ENCODE data around the gene CHSY1. TPM values are rescaled to one million over a fixed set of nuclear protein-coding genes. Genes with fewer than 3 reads are reported as not detected.

The CHSY1 gene
- total and polyA plus RNA-seq, 12 donors, result 14.8 to 82.5 (median 34.2) TPM

DNA sequence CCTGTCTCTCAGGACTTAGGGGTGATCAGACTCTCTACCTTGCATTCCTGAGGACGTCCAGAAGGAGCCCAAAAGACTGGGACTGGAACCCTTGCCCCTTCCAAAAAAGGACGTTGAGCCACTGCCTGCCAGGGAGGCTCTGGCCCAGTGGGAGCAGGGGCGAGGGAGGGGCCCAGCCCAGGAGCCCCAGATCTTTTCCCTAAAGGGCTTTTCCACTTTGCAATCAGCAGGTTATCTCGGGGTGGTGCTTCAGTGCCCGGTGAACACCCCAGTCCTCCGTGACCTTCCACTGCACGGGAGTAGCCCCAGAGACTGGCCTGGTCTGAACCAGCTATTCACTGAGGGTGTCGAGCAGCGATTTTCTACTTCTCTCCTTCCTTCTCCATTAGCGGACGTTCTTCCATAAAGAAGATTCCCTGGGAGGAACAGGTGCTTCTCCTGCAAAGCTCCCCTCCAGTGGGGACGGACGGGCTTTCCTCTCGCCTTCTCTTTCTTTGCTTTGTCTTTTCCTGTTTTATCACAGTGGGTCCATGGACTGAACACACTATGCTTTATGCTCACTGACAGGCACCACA lies 113.7 kb downstream of the CHSY1 start:
- H3K4me1 ChIP-seq (replicated peaks in 1 of 2), result no peaks in the 10 kb centered on the region
- TF ChIP-seq, protein P1, sequence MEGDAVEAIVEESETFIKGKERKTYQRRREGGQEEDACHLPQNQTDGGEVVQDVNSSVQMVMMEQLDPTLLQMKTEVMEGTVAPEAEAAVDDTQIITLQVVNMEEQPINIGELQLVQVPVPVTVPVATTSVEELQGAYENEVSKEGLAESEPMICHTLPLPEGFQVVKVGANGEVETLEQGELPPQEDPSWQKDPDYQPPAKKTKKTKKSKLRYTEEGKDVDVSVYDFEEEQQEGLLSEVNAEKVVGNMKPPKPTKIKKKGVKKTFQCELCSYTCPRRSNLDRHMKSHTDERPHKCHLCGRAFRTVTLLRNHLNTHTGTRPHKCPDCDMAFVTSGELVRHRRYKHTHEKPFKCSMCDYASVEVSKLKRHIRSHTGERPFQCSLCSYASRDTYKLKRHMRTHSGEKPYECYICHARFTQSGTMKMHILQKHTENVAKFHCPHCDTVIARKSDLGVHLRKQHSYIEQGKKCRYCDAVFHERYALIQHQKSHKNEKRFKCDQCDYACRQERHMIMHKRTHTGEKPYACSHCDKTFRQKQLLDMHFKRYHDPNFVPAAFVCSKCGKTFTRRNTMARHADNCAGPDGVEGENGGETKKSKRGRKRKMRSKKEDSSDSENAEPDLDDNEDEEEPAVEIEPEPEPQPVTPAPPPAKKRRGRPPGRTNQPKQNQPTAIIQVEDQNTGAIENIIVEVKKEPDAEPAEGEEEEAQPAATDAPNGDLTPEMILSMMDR (IDR thresholded peaks at IDR 0.05), result no peak
- TF ChIP-seq POLR2A (IDR thresholded peaks at IDR 0.05), result no peak
- no peak for DNase-seq
- WGBS, 4 donors, result 88 to 96% (median 91%) methylated on average over 12 to 14 of the region's 14 CpGs
- no peaks in the 10 kb centered on the region for H3K9me3 ChIP-seq (replicated peaks in 1 of 3)
- intact Hi-C loops (cut with DNase I), result no loop called here
- no peaks in the 10 kb centered on the region for H3K27me3 ChIP-seq
- H3K36me3 ChIP-seq (replicated peaks in 1 of 2), result no peaks in the 10 kb centered on the region
- no peak overlapping the region for H3K27ac ChIP-seq
- H3K4me3 ChIP-seq, result no peak overlapping the region

DNA sequence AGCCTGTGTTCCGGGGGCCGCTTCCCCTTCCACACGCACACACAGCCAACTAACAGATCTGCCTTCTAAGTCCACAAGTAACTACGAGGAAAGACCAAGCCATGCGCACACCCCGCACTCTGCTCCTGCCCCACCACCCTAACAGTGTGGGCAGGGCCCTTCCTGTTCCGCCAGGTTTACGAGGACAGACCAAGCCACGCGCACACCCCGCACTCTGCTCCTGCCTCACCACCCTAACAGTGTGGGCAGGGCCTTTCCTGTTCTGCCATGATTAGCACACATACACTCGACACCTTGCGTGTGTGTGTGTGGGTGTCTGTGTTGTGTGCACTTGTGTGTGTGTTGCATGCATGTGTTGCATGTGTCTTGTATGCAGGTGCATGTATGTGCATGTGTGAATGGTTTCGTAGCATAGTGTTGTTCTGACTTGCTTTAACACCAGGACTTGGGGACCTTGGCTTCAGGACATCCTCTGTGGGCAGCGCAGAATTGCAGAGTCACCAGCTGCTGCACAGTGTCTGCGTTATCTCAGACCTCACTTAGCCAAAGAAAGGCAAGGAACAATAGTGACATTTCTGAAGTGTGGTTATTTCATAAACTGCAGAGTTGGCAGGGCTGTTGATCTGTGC lies 114.4 kb downstream of the CHSY1 start:
- Histone ChIP-seq H3K4me1 (replicated peaks in 1 of 2) (no peaks in the 10 kb centered on the region), H3K27me3 (no peaks in the 10 kb centered on the region), H3K4me3 (no peak overlapping the region), H3K27ac (no peak overlapping the region), H3K36me3 (replicated peaks in 1 of 2) (no peaks in the 10 kb centered on the region), H3K9me3 (replicated peaks in 1 of 3) (no peaks in the 10 kb centered on the region)
- intact Hi-C loops (cut with DNase I), result no loop called here
- DNase-seq, result no peak
- TF ChIP-seq, protein P1 (IDR thresholded peaks at IDR 0.05), result no peak
- WGBS, 4 donors, result 81 to 89% (median 86%) methylated on average over 14 to 16 of the region's 16 CpGs

DNA sequence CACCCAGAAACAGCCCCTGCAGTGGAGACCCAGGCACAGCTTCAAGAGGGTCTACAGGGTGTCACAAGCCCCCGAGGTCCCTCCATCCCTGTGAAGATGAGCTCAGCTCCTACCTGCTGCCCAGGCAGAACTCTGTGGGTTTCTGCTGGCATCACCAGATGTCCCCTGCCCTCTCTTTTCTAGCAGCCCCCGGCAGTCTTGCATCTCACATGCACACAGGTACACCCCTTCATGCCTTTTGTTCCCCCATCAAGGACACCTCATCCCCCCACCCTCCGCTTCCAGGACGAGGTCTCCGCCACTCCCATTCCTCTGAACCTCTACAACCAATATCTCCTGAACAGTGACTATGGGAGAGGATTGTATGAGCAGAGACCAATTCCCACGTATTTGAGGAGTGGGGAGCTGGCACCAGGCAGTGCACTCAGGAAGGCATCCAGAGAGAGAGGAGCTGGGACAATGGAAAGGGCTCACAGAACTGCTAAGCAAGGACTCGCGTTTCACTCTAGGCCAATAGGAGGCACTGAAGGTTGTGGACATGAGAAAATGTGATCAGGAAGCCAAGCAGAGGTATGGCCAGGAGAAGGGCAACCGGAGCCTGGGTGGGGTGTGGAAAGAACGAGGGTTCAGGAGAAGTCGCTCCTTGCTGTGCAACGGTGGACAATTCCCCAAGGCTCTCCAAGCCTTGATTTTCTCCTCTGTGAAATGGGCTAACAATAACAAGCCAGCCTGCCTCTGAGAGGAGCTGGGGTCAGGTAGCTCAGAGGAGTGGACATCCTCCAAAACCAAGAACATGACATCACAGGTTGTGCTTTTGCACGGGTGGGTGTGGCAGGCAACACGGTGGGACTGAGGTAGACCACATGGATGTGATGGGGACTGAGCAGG lies 115.2 kb downstream of the CHSY1 start:
- TF ChIP-seq, protein P1 (IDR thresholded peaks at IDR 0.05), result no peak
- TF ChIP-seq POLR2A (IDR thresholded peaks at IDR 0.05), result no peak
- no peak overlapping the region for H3K27ac ChIP-seq
- no peaks in the 10 kb centered on the region for H3K27me3 ChIP-seq
- no peak for DNase-seq
- H3K36me3 ChIP-seq (replicated peaks in 1 of 2), result no peaks in the 10 kb centered on the region
- intact Hi-C loops (cut with DNase I), result no loop called here
- WGBS, 4 donors, result 84 to 87% (median 86%) methylated on average over 13 to 14 of the region's 14 CpGs
- no peaks in the 10 kb centered on the region for H3K9me3 ChIP-seq (replicated peaks in 1 of 3)
- H3K4me1 ChIP-seq (replicated peaks in 1 of 2), result no peaks in the 10 kb centered on the region
- no peak overlapping the region for H3K4me3 ChIP-seq

DNA sequence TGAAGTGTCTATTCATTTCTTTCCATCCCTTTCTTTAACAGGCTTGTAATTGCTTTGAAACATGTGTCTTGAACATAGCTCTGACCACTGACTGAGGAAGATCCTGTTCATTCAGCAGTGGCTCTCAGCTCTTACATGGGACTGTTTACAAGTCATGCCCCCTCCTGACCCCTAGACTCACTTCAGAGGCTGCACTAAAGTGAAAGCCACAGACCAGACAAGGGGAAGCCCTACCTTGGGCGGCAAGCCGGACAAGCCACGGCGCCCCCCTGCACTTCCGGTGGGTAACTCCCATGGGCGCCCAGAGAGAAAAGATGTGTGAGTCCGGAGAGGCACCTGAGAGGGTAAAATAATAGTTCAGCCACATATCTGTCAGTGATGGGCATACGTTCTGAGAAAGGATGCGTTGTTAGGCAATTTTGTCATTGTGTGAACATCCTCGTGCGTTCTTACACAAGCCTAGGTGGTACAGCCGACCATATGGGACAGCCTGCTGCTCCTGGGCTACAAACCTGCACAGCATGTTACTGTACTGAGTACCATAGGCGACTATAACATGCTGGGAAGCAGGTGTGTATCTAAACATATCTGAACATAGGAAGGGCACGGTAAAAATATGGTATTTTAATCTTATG lies 116.2 kb downstream of the CHSY1 start:
- no peak for DNase-seq
- no peak overlapping the region for H3K4me3 ChIP-seq
- H3K27me3 ChIP-seq, result no peaks in the 10 kb centered on the region
- WGBS, 4 donors, result 75 to 90% (median 81%) methylated on average over 8 to 14 of the region's 14 CpGs
- H3K36me3 ChIP-seq (replicated peaks in 1 of 2), result no peaks in the 10 kb centered on the region
- no peaks in the 10 kb centered on the region for H3K4me1 ChIP-seq (replicated peaks in 1 of 2)
- TF ChIP-seq, protein P1 (IDR thresholded peaks at IDR 0.05), result no peak
- H3K9me3 ChIP-seq (replicated peaks in 1 of 3), result no peaks in the 10 kb centered on the region
- H3K27ac ChIP-seq, result no peak overlapping the region
- intact Hi-C loops (cut with DNase I), result no loop called here
